ENCODE data around the gene PTPN5. TPM values are rescaled to one million over a fixed set of nuclear protein-coding genes. Genes with fewer than 3 reads are reported as not detected.

Gene PTPN5
- total RNA-seq, 1 experiment from 2014 or later, result 1.4 TPM

DNA sequence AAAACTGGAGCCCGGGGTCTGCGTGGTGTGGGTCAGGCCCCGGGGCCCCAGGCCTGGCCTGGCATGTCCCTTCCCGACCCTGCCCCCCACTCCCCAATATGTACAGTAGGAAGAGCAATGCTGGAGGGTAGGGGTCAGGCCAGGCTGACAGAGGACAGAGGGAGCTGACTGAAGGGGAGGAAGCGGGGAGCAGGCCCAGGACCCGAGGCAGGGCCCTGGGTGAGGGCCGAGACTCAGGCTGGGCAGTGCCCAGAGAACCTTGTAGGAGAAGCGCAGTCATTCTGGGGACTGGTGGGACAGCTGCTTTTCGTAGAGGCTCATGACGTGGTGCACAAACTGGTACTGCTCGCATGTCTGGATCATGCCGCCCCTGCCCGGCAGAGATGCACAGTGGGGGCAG is 62.9 kb downstream of the PTPN5 start:
- H3K9me3 ChIP-seq (ENCODE audit: control insufficient read depth, low read depth, low read length), result no peaks in the 10 kb centered on the region
- no peak overlapping the region for H2BK12ac ChIP-seq (ENCODE audit: insufficient read length, low read depth, low read length)
- H3K27ac ChIP-seq (ENCODE audit: insufficient read length, low read depth, low read length), result no peak overlapping the region
- no peak overlapping the region for H3T11ph ChIP-seq (ENCODE audit: low read length)
- no peak overlapping the region; a peak in 1 of 7 replicates for H3K27ac Mint-ChIP-seq
- H3K56ac ChIP-seq (ENCODE audit: insufficient read length, low read depth, low read length), result no peak overlapping the region
- no peak overlapping the region for H3K14ac ChIP-seq (ENCODE audit: insufficient read depth, low read length)
- H3K9ac ChIP-seq (ENCODE audit: extremely low read depth, insufficient read length, low read length), result no peak overlapping the region
- H4K8ac ChIP-seq (replicated peaks; ENCODE audit: insufficient read length, low read depth, low read length), result no peak overlapping the region
- WGBS (ENCODE audit: extremely low coverage, insufficient read length, low lambda C conversion rate), result no CpG with 5 or more reads among the region's 13 CpGs
- no peak overlapping the region for H2BK20ac ChIP-seq (ENCODE audit: low read depth, low read length, poor library complexity, severe bottlenecking)
- TF ChIP-seq, protein P1, sequence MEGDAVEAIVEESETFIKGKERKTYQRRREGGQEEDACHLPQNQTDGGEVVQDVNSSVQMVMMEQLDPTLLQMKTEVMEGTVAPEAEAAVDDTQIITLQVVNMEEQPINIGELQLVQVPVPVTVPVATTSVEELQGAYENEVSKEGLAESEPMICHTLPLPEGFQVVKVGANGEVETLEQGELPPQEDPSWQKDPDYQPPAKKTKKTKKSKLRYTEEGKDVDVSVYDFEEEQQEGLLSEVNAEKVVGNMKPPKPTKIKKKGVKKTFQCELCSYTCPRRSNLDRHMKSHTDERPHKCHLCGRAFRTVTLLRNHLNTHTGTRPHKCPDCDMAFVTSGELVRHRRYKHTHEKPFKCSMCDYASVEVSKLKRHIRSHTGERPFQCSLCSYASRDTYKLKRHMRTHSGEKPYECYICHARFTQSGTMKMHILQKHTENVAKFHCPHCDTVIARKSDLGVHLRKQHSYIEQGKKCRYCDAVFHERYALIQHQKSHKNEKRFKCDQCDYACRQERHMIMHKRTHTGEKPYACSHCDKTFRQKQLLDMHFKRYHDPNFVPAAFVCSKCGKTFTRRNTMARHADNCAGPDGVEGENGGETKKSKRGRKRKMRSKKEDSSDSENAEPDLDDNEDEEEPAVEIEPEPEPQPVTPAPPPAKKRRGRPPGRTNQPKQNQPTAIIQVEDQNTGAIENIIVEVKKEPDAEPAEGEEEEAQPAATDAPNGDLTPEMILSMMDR (conservative IDR thresholded peaks at IDR 0.05), result no peak
- peaks cover 1% of the 10 kb centered on the region; the same call in 1 of the 2 replicates for H3K27me3 Mint-ChIP-seq (ENCODE audit: low read depth)
- DNase-seq, result no peak
- no peaks in the 10 kb centered on the region; a peak in 1 of 7 replicates for H3K36me3 Mint-ChIP-seq (ENCODE audit: insufficient read depth in 1 of 3, low read depth in 3 of 3)
- H3K9me3 Mint-ChIP-seq, result no peaks in the 10 kb centered on the region
- no peak overlapping the region for H3K4me3 Mint-ChIP-seq
- no peaks in the 10 kb centered on the region for H3K27me3 ChIP-seq (ENCODE audit: insufficient read depth, low read length)
- H2BK5ac ChIP-seq (ENCODE audit: insufficient read length, low read length), result no peak overlapping the region
- H2AFZ ChIP-seq (ENCODE audit: low read length), result no peak overlapping the region
- no peaks in the 10 kb centered on the region for H3K79me2 ChIP-seq (ENCODE audit: insufficient read depth, low read length)
- H3K4me1 ChIP-seq (ENCODE audit: insufficient read depth, low read length), result peaks cover 3% of the 10 kb centered on the region; the same call in 1 of the 2 replicates
- H3K4me2 ChIP-seq (ENCODE audit: insufficient read depth, insufficient read length, low read length), result no peak overlapping the region
- no peaks in the 10 kb centered on the region for H3K23me2 ChIP-seq (ENCODE audit: insufficient read length, low read depth, low read length, poor library complexity, severe bottlenecking)
- no peak overlapping the region for H3K23ac ChIP-seq (ENCODE audit: insufficient read length, low read depth, low read length)
- no peak overlapping the region for H4K5ac ChIP-seq (ENCODE audit: insufficient read length, low read depth, low read length)
- H4K91ac ChIP-seq (ENCODE audit: insufficient read length, low read depth, low read length), result no peak overlapping the region
- no peak overlapping the region for H3K4ac ChIP-seq (ENCODE audit: low read depth, low read length)
- H2AK5ac ChIP-seq (ENCODE audit: insufficient read length, low read length), result no peak overlapping the region
- no peak overlapping the region for H2BK15ac ChIP-seq (ENCODE audit: low read depth, low read length)
- H3K18ac ChIP-seq (ENCODE audit: insufficient read length, low read depth, low read length), result no peak overlapping the region
- H2BK120ac ChIP-seq (ENCODE audit: low read depth, low read length, poor library complexity, severe bottlenecking), result no peak overlapping the region
- H4K20me1 ChIP-seq (ENCODE audit: control insufficient read depth, insufficient read depth, insufficient read length), result no peaks in the 10 kb centered on the region
- H3K79me1 ChIP-seq (ENCODE audit: insufficient read depth, low read depth, low read length, poor library complexity, severe bottlenecking), result no peaks in the 10 kb centered on the region
- H3K4me1 Mint-ChIP-seq, result peaks cover 21 to 34% of the 10 kb centered on the region in 2 experiments

Data from H9 (cell line).